GM12878 (cell line): ENCODE data around the gene MYT1. TPM values are rescaled to one million over a fixed set of nuclear protein-coding genes. Genes with fewer than 3 reads are reported as not detected.

Source experiments
- ATAC-seq: fragments of 200-7000 bp; cut with Tn5 transposase; 3 replicates; pipeline ENCODE4 v1.9.1; 2020; ENCODE audit warnings: mild to moderate bottlenecking, moderate library complexity
- BruUV-seq: library from RNA; stranded (reverse); fragments of 400-500 nt; replicated peaks from 2 replicates; lab custom pipeline; 2021; lab: Mats Ljungman, UMichigan
- CTCF ChIA-PET: fragments of 300-600 bp; sonication (Branson Sonifier 250); formaldehyde crosslinking; extraction: SDS; loops from one replicate; lab custom pipeline; 2021; ENCODE audit warnings: inconsistent platforms; lab: Yijun Ruan, JAX
- POLR2A ChIA-PET: fragments of 350-600 bp; formaldehyde crosslinking; extraction: SDS; loops from one replicate; lab custom pipeline; 2021; ENCODE audit warnings: inconsistent platforms; lab: Charles Lee
- RAD21 ChIA-PET: fragments of 300-600 bp; sonication (Branson Sonifier 250); formaldehyde crosslinking; loops from one replicate; lab custom pipeline; 2023; ENCODE audit warnings: antibody characterized with exemption; ENCODE audit not compliant: unreplicated experiment; lab: Charles Lee
- SMC1A ChIA-PET: fragments of 300-600 bp; sonication (Branson Sonifier 250); formaldehyde crosslinking; loops from one replicate; lab custom pipeline; 2023; ENCODE audit not compliant: unreplicated experiment, uncharacterized antibody; lab: Charles Lee
- DNase-seq: peaks from one replicate; pipeline ENCODE4 v3.0.0-alpha.2; 2011; ENCODE audit warnings: low read depth, low spot score
- FAIRE-seq: peaks from 3 replicates; lab custom pipeline; 2011; peaks lifted over from hg19 to GRCh38; lab: Jason Lieb, UNC
- H2AFZ ChIP-seq: 2 replicates; pipeline ENCODE4 v1.6.0; 2011; ENCODE audit warnings: low read depth, low read length, control low read depth; ENCODE audit not compliant: control insufficient read depth
- H3K27ac ChIP-seq: 2 replicates; pipeline ENCODE4 v1.5.1; 2011; ENCODE audit warnings: control low read depth; ENCODE audit not compliant: control insufficient read depth, insufficient read depth
- H3K27me3 ChIP-seq, 2 experiments: replicated peaks in 1 of 2; 2 replicates each; pipeline versions ENCODE4 v1.6.0 to v1.6.1; 2011; ENCODE audit warnings: low read length in 1 of 2; ENCODE audit not compliant: control insufficient read depth in 2 of 2, insufficient read depth in 2 of 2
- H3K36me3 ChIP-seq, 2 experiments: 2 replicates each; pipeline ENCODE4 v1.5.1; 2011; ENCODE audit warnings: low read length in 1 of 2; ENCODE audit not compliant: control insufficient read depth in 2 of 2, insufficient read depth in 2 of 2
- H3K4me1 ChIP-seq: 2 replicates; pipeline ENCODE4 v1.6.1; 2011; ENCODE audit warnings: mild to moderate bottlenecking, low read length, moderate library complexity, mixed read lengths; ENCODE audit not compliant: control insufficient read depth, insufficient read depth
- H3K4me2 ChIP-seq: 2 replicates; pipeline ENCODE4 v1.6.0; 2011; ENCODE audit warnings: control low read depth; ENCODE audit not compliant: control insufficient read depth, insufficient read depth
- H3K4me3 ChIP-seq: fragments of 200-600 bp; sonication (generic); 2 replicates; pipeline ENCODE4 v1.5.1; 2016
- H3K79me2 ChIP-seq: 2 replicates; pipeline ENCODE4 v1.6.0; 2011; ENCODE audit warnings: low read length; ENCODE audit not compliant: control insufficient read depth, insufficient read depth
- H3K9ac ChIP-seq: 2 replicates; pipeline ENCODE4 v1.8.0; 2011; ENCODE audit warnings: low read length, control low read depth, mixed read lengths; ENCODE audit not compliant: control insufficient read depth, insufficient read depth
- H3K9me3 ChIP-seq: replicated peaks from 3 replicates; pipeline ENCODE4 v1.5.1; 2011; ENCODE audit warnings: mild to moderate bottlenecking, low read length; ENCODE audit not compliant: control insufficient read depth, insufficient read depth
- H4K20me1 ChIP-seq: 2 replicates; pipeline ENCODE4 v1.6.0; 2011; ENCODE audit not compliant: control insufficient read depth, insufficient read depth
- ETV6 ChIP-seq, 2 experiments: fragments of 450-650 bp in 1 of 2; IDR thresholded peaks in 1 of 2; conservative IDR thresholded peaks in 1 of 2; 2 replicates each; pipeline ENCODE4 v1.6.1; 2014; ENCODE audit warnings: antibody characterized with exemption in 1 of 2, borderline replicate concordance in 1 of 2, low read depth in 1 of 2, mild to moderate bottlenecking in 1 of 2, moderate library complexity in 1 of 2
- FOXM1 ChIP-seq: IDR thresholded peaks from 2 replicates; pipeline ENCODE4 v1.6.1; 2012; ENCODE audit warnings: low read depth, mild to moderate bottlenecking, inconsistent platforms, low read length, moderate library complexity
- KLF5 ChIP-seq: fragments of 450-650 bp; IDR thresholded peaks from 2 replicates; pipeline ENCODE4 v1.6.1; 2014; ENCODE audit warnings: mild to moderate bottlenecking; ENCODE audit not compliant: partially characterized antibody
- YBX1 ChIP-seq: fragments of 450-650 bp; IDR thresholded peaks from 2 replicates; pipeline ENCODE4 v1.6.1; 2016; ENCODE audit warnings: antibody characterized with exemption
- ZBTB33 ChIP-seq: fragments of 450-650 bp; IDR thresholded peaks from 2 replicates; pipeline ENCODE4 v1.6.1; 2017; ENCODE audit warnings: mild to moderate bottlenecking
- ZSCAN29 ChIP-seq: fragments of 450-650 bp; IDR thresholded peaks from 2 replicates; pipeline ENCODE4 v1.6.1; 2017; ENCODE audit warnings: mild to moderate bottlenecking, moderate library complexity
- WGBS: methylation state at CpG from one replicate; pipeline ENCODE4 v1.1.6; 2016; ENCODE audit warnings: low lambda C conversion rate; ENCODE audit not compliant: insufficient replicate concordance, insufficient coverage; ENCODE audit errors: missing lambda C conversion rate; 5-methylcytosine and 5-hydroxymethylcytosine counted together
- in situ Hi-C: fragments of 300-500 bp; cut with MboI; formaldehyde crosslinking; loops from 9 replicates; pipeline ENCODE4 v1.14.3; 2018; ENCODE audit warnings: mixed read lengths
- intact Hi-C: fragments of 100-400 bp; cut with micrococcal nuclease; formaldehyde crosslinking; loops from one replicate; pipeline ENCODE4 v1.14.2; 2022; ENCODE audit not compliant: unreplicated experiment
- polyA plus RNA-seq, 11 experiments: library from polyadenylated mRNA; depleted of rRNA in 4 of 11; unstranded in 6 of 11; stranded (reverse) in 5 of 11; fragments of >200 nt; fragmentation: Nextera tagmentation in 4 of 11; fragmentation: Illumina TruSeq in 1 of 11; extraction: Ambion mirVana in 4 of 11; extraction: Trizol in 1 of 11; gene quantifications; 1 replicate in 1 of 11; 2 replicates in 10 of 11; pipeline versions ENCODE4 v1.2.1 to v1.2.3, GENCODE V29; 2011 to 2016; ENCODE audit warnings: inconsistent platforms in 2 of 11, missing spikeins in 2 of 11, low read depth in 1 of 11
- total RNA-seq, 4 experiments: library from RNA; depleted of rRNA in 3 of 4; stranded (reverse); fragments of >200 nt in 3 of 4; fragmentation: Illumina TruSeq in 1 of 4; extraction: Trizol in 1 of 4; gene quantifications; 2 replicates each; pipeline versions ENCODE4 v1.2.1 to v1.2.3, GENCODE V29; 2013 to 2021

The MYT1 gene
- total and polyA plus RNA-seq, 10 of the 15 experiments (the other 5 are each of a cell fraction or from before 2014, with no cell fraction given) = 0.01 to 0.10 TPM; not detected in 8

GRCh38 chr20:64277571-64278316 is 113.5 kb downstream of the MYT1 start:
- Histone ChIP-seq H3K79me2 (no peaks in the 10 kb centered on the region), H3K4me3 (no peak overlapping the region), H4K20me1 (no peaks in the 10 kb centered on the region), H3K4me2 (no peak overlapping the region), H3K9ac (no peak overlapping the region), H3K4me1 (peaks cover 4% of the 10 kb centered on the region; the same call in 1 of the 2 replicates), H3K36me3 (no peaks in the 10 kb centered on the region; a peak in 3 of 4 replicates), H3K9me3 (no peaks in the 10 kb centered on the region), H3K27ac (no peak overlapping the region), H2AFZ (no peak overlapping the region), H3K27me3 (no peaks in the 10 kb centered on the region; a peak in 1 of 4 replicates)
- in situ Hi-C loops (no loop called here), intact Hi-C loops (no loop called here)
- 41% methylated on average over 10 of the region's 10 CpGs for WGBS
- no TSS peak for BruUV-seq
- ChIA-PET CTCF (interaction anchor here (2.5 kb wide), 1 partner anchor 8 kb away, joined by 7 read pairs; no protein-coding TSS in a partner anchor), SMC1A (no interaction called here), POLR2A (no interaction called here), RAD21 (no interaction called here)
- DNase-seq = no peak
- TF ChIP-seq FOXM1 (no peak), KLF5 (no peak), ZBTB33 (no peak), ZSCAN29 (no peak), ETV6 (conservative IDR thresholded peaks at IDR 0.05 in 1 of 2, IDR thresholded peaks at IDR 0.05 in 1 of 2; ENCODE audit: borderline replicate concordance in 1 of 2, low read depth in 1 of 2) (no peak), YBX1 (no peak)
- ATAC-seq = no peak
- no peak for FAIRE-seq
